Posterior cingulate gyrus (tissue), 11 donors: ENCODE data around the gene GFRA1.

Experiments
- DNase-seq, 10 donors: peaks; one replicate each; pipeline versions ENCODE4 v3.0.0 to v3.0.0-alpha.2; 2020 to 2021; ENCODE audit warnings: mixed read lengths in 3 of 10
- intact Hi-C: fragments of 100-400 bp; cut with DNase I; formaldehyde crosslinking; loops from one replicate; pipeline ENCODE4 v1.15.1; 2023

Gene GFRA1

GRCh38 chr10:116109881-116110280, 163.1 kb downstream of the GFRA1 start:
- intact Hi-C loops, result no loop called here
- DNase-seq, result no peak

GRCh38 chr10:116109481-116109880, 163.5 kb downstream of the GFRA1 start:
- peak in 1 of 10 donors; percentile 84 for DNase-seq
- intact Hi-C loops, result no loop called here

- intact Hi-C loops, result no loop called here
- no peak for DNase-seq
These were observed 164.9 kb downstream of the GFRA1 start for GRCh38 chr10:116108095-116108494.

- DNase-seq, result no peak
- intact Hi-C loops, result no loop called here
These were observed 166.4 kb downstream of the GFRA1 start for GRCh38 chr10:116106611-116107010.

DNA sequence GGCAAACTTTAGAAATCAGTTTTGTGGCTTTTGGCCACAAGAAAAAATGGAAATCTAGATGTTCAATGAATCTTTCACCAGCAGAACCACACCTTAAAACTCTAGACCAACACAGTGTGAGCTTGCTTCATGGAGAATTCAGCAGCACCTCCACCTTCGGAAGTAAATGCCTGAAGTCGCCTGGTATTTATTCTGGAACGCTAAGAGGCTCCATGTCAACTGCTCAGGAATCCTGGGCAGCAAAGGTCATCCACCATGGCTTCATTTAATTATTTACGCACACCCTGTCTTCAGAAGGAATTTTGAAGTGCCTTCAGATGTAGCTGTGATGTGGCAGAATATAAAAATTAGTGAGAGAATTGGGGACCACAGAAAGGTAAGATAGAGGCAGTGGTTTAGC, 167.7 kb downstream of the GFRA1 start:
- intact Hi-C loops, result no loop called here
- DNase-seq, result no peak

GRCh38 chr10:116104210-116104932, 168.6 kb downstream of the GFRA1 start:
- no peak for DNase-seq
- intact Hi-C loops, result no loop called here

DNA sequence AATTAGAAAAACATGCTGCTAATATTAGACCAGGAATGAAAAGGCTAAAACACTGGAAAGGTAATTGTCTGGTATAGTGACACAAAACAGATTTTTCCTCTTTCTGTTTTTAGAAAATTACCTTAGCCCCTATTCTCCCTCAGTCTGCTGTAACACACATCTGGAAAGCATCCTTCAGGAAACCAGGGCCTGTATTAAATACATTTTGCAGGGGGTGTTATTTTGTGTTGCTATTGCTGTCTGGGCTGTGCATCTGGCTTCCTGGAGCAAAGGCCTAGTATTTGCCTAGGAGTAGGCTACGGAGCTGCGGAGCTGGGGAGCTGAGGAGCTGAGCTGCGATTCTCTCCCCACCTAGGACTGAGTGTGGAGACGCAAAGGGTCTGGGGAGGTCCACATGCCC, 169.3 kb downstream of the GFRA1 start:
- no peak for DNase-seq
- intact Hi-C loops, result no loop called here

DNA sequence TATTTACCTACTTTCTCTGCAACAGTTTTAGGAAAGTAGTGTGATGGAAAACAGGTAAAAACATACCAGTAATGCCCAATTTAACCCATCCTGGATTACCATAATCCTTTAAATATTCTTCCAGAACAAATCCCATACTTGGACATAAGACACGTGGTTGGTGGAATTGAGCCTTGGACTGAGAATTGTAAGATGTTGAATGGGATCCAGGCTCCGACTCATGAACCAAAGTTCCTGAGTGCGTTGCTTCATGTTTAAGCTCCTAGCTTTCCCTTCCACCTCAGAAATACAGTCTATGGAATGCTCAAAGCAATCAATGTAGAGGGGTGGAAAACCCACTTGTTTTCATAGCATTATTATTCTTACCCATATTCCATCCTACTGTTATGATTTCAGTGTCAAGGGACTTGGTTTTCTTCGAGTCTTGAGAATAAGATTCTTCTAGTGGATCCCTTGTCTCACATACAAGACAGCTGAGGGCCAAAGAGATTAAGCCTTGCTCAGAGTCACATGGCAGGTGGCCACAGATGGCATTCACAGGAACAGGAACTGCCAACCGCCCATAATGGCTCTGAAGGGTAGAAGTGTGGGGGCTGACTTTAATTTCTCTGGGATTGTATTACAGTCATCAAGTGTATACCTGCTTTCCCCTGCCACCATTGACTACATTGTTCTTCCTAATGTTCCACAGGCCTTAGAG, 171.2 kb downstream of the GFRA1 start:
- intact Hi-C loops, result no loop called here
- DNase-seq, result no peak

DNA sequence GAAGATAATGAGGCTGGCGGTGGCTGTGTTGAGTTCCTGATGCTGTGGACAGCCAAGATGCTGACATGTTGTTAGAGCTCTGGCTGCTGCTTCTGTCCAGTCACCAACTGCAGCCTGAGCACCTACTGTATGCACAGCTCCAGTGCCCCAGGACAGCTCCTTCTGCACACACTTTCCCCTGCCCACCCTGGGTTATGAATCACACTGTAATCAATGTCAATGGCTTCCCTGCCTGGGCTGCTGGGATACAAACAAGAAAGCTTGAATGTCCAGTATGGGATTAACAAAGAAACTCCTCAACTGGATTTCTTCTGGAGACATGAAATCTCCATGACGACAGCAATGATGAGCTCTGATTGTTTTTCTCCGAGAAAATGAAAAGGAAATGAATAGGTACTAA, 172.0 kb downstream of the GFRA1 start:
- DNase-seq, result no peak
- intact Hi-C loops, result no loop called here

DNA sequence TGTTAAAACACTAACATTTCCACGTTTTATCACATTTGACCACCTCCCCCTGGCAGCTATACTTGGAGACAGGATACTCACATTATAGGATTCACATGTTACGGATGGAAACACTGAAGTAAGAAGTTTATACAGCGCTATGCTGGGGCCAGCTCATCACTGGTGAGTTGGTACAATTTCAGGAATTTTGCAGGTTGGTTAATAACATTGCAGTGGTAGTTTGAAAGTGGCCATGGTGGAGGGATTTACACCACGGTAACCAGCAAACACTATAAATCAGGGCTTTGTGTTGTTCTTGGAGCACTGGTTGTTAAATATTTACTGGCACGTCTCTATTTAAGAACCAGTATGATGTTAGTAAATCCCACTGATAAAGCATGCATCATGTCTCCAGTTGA, 174.0 kb downstream of the GFRA1 start:
- no peak for DNase-seq
- intact Hi-C loops, result no loop called here

GRCh38 chr10:116098411-116099022, 174.5 kb downstream of the GFRA1 start:
- no peak for DNase-seq
- intact Hi-C loops, result no loop called here

- intact Hi-C loops, result no loop called here
- peak in 6 of 10 donors; percentile 13 to 90 (median 30) for DNase-seq
These were observed 175.7 kb downstream of the GFRA1 start for GRCh38 chr10:116097239-116097784.

DNA sequence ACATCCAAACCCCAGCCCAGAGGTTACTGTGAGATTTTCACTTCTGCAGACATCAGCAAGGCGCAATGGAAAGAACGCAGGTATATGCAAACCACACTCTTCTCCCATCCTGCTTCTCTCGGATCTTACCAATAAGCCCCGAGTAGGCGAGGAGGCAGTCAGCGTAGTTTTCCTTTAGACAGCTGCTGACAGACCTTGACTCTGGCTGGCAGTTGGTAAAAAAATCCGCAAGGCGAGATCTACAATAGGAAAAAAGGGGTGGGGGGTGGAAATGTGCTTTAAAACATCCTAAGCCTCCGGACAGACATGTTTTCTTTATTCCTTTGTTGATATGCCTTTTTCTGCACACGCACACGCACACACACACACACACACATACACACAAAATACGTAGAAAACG, 176.5 kb downstream of the GFRA1 start:
- intact Hi-C loops, result no loop called here
- no peak for DNase-seq

GRCh38 chr10:116094356-116094755, 178.7 kb downstream of the GFRA1 start:
- intact Hi-C loops, result no loop called here
- DNase-seq, result no peak

DNA sequence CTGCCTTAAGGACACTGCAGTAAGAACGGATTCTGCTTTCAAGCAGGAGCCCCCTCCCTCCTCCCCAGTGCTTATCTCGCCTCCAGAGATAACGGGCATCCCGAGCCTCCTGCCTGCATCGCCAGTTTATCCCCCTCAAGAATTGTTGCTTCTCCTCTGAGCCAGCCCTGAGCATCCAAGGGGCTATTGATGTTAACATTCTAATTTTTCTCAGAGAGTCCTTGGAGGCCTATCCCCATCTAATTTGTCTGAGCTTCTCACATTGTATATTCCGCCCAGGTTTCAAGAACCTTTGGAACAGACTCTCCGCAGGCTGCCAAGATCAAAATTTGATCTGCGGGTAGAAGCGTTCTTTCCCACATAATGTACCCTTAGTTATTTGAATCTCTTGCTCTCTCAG, 180.0 kb downstream of the GFRA1 start:
- intact Hi-C loops, result no loop called here
- DNase-seq, result no peak

DNA sequence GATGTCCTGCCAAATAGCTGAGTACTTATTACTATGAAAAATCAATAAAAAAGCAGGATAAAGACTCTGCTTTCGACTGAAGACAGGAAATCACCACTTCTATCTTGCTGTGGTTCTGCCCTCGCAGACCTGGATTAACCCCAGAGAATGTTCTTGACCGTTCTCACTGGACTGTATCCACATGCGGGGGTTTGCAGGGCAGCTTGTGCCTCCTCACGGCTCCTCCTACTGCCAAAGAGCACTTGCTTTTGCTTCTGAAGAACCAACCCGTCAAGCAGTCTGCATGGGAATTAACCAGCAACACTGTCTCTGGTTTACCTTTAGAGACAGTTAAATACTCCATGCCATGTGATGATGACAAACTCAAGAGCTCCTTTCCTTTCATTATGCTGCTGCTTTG, 184.0 kb downstream of the GFRA1 start:
- no peak for DNase-seq
- intact Hi-C loops, result no loop called here

GRCh38 chr10:116085323-116085722, 187.7 kb downstream of the GFRA1 start:
- DNase-seq, result no peak
- intact Hi-C loops, result no loop called here

GRCh38 chr10:116084161-116084560, 188.8 kb downstream of the GFRA1 start:
- DNase-seq, result no peak
- intact Hi-C loops, result no loop called here

GRCh38 chr10:116083226-116083762, 189.7 kb downstream of the GFRA1 start:
- intact Hi-C loops, result no loop called here
- DNase-seq, result no peak

GRCh38 chr10:116082762-116083161, 190.2 kb downstream of the GFRA1 start:
- DNase-seq, result no peak

DNA sequence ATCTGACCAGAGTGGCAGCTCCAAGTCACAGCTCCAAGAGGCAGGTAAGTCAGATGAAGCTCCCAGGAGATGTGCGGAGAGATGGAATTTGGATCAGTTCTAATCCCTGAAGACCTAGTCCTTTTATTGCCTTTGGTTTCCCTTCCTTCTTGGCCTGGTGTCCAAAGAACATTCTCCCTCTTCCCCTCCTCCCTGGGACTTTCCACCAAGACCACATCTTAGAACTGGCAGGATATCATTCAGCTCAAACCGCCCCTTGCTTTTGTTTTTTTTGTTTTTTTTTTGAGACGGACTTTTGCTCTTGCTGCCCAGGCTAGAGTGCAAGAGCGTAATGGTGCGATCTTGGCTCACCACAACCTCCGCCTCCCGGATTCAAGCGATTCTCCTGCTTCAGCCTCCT, 190.8 kb downstream of the GFRA1 start:
- intact Hi-C loops, result no loop called here
- DNase-seq, result no peak

More at GRCh38 chr10:116082762-116083161, 190.2 kb downstream of the GFRA1 start:
- intact Hi-C loops, result no loop called here
